ENCODE measurements around the gene GJC2.
"Not testable (repeated sequence)": the region's sequence is repeated elsewhere in the genome, so short reads cannot be mapped to it uniquely, and the experiment has no call there.

The GJC2 gene

GRCh38 chr1:228149406-228150119, at the start of gene GJC2:
TSS of gene GJC2 (plus strand) at chr1:228149930. CDS start at chr1:228157759, 7,829 bp downstream.
- no peak for DNase-seq (ENCODE audit: low read depth)

GRCh38 chr1:228100822-228101613, 48.7 kb upstream of the GJC2 start:
- no peak for DNase-seq (ENCODE audit: low read depth)

- DNase-seq (ENCODE audit: low read depth), result no peak
Measured at GRCh38 chr1:228101614-228101993, 48.1 kb upstream of the GJC2 start.

- peak; percentile 58 for DNase-seq (ENCODE audit: low read depth)
Measured at GRCh38 chr1:228101994-228102790, 47.5 kb upstream of the GJC2 start.

GRCh38 chr1:228102791-228103620, 46.7 kb upstream of the GJC2 start, which contains the start of gene C1orf35:
TSS of gene C1orf35 (minus strand) at chr1:228103325. CDS start at chr1:228103227, 98 bp downstream.
- DNase-seq (ENCODE audit: low read depth), result peak; percentile 93

- DNase-seq (ENCODE audit: low read depth), result no peak
Measured at GRCh38 chr1:228104526-228105269, 45.0 kb upstream of the GJC2 start.

GRCh38 chr1:228105270-228105995, 44.3 kb upstream of the GJC2 start:
- DNase-seq (ENCODE audit: low read depth), result no peak

GRCh38 chr1:228105996-228106799, 43.5 kb upstream of the GJC2 start:
- no peak for DNase-seq (ENCODE audit: low read depth)

GRCh38 chr1:228106800-228107054, 43.0 kb upstream of the GJC2 start:
- DNase-seq (ENCODE audit: low read depth), result no peak

- DNase-seq (ENCODE audit: low read depth), result no peak
Measured at GRCh38 chr1:228107636-228108035, 42.1 kb upstream of the GJC2 start.

GRCh38 chr1:228108055-228108690, 41.6 kb upstream of the GJC2 start:
- DNase-seq (ENCODE audit: low read depth), result no peak

- DNase-seq (ENCODE audit: low read depth), result no peak
Measured at GRCh38 chr1:228108742-228109072, 41.0 kb upstream of the GJC2 start.

GRCh38 chr1:228109073-228109961, 40.4 kb upstream of the GJC2 start, which contains the start of gene MRPL55:
TSS of gene MRPL55 (minus strand) at chr1:228109299. CDS start at chr1:228108260, 1,039 bp downstream.
- peak; percentile 99 for DNase-seq (ENCODE audit: low read depth)

GRCh38 chr1:228109962-228110488, 39.7 kb upstream of the GJC2 start:
- no peak for DNase-seq (ENCODE audit: low read depth)

- DNase-seq (ENCODE audit: low read depth), result no peak
Measured at GRCh38 chr1:228110556-228110955, 39.2 kb upstream of the GJC2 start.

- not testable (repeated sequence) for DNase-seq (ENCODE audit: low read depth)
Measured at GRCh38 chr1:228111315-228111714, 38.4 kb upstream of the GJC2 start.

- DNase-seq (ENCODE audit: low read depth), result no peak
Measured at GRCh38 chr1:228112167-228112566, 37.6 kb upstream of the GJC2 start.

GRCh38 chr1:228112617-228113016, 37.1 kb upstream of the GJC2 start:
- no peak for DNase-seq (ENCODE audit: low read depth)
